Activated naive CD8-positive, alpha-beta T cell treated with anti-CD3 and anti-CD28 coated beads, Interleukin-2, amount 50 U/mL, for 16 hours (primary cell): ENCODE data around the gene SORCS2.

Experiments used
- DNase-seq: peaks from one replicate; pipeline ENCODE4 v3.0.0-alpha.2; 2020; ENCODE audit warnings: low read depth, low spot score

The SORCS2 gene

DNA sequence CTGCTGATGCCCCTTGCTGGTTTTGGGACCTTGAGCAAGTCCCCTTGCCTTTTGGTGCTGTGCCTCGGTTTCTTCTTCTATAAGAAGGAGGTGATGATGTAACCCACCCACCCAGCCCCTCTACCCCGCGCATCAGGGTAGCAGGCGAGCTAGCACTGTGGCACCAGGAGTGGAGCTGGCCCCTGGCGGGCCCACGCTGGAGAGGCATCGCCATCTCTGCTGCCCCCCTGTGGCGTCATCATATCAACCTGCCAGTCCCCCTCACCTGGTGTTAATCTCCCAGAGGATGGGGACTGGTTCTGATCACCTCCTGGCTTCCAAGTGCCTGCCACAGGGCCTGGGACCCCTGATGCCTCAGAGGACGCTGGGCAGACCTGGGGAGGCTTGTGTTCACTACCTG lies 6.3 kb upstream of the SORCS2 start:
- no peak for DNase-seq

DNA sequence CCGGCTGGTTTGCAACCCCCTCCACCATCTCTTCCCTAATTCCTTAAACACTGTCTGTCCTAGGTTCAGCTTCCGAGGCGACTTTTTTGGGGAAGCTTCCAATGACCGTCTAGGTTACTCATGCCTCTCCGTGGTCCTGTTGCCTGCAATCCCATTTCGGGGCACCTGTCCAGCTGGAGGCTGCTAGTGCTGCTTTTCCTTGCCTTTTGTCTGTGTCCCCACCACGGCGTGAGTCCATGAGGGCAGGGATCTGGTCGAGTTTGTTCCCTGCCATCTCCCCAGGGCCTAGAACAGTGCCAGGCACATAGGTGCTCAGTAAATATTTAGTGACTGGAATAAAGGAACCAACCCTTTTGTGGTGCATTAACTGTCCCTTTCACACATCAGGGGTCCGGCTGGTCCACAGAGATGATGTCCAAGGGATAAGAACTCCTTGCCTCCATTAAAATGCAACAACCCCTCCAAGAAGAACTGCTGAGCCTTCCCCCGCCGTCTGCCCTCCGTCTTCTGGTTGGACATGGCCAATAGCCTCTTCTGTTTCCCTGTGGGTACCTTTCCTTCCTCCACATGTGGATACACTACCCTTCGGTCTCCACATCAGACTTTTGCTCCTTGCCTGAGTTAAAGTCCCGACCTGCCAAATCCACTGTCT lies 5.7 kb upstream of the SORCS2 start:
- no peak for DNase-seq

DNA sequence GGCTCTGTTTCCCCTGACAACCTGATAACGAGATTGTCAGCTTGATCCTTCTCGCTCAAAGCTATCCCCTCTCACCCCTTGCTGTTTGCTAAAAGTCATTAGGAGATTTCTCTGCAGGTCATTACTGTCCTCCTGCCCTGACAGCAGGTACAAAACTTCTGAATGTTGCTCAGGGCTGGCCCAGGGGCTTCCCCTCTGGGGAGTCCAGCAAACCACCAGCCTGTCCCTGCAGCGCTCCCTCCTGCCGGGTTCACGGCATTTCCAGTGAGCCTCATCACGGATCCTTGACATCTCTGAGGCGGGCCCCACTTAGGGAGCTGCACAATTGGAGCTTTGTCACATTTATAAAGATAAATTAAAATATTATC lies 5.2 kb upstream of the SORCS2 start:
- no peak for DNase-seq

DNA sequence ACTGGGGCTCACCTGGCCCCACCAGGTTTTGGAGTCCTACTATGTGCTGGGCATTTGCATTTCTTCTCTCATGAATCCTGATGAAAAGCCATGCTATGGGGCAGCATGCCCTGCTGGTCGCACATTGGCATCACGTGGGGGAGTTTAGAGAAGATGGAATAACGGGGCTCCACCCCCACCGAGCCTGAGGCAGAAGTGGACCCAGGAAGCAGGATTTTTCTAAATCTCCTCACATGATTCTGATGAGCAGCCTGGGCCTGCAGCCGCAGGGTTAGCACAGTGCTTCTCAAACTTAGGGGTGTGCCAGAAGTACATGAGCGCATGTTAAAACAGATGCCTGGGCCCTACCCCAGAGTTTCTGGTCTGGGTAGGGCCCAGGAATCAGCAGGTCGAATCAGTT lies 4.6 kb upstream of the SORCS2 start:
- DNase-seq, result no peak

DNA sequence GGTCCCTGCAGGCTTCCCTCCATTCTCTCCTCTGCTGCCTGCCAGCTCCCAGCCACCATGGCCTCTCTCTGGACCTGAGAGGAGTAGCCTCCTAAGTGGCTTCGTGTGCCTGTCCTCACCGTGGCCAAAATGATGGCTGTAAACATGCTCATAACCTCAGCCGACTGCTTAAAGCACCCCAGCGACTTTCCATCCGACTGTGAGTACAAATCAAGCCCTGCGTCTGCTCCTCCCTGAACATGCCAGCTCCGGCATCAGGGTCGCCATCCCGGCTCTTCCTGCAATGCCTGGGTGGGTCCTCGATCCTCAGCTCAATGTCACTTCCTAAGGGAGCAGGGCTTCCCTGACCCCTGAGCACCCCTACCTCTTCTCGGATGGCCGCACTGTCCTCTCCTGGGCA lies 3.3 kb upstream of the SORCS2 start:
- DNase-seq, result no peak

DNA sequence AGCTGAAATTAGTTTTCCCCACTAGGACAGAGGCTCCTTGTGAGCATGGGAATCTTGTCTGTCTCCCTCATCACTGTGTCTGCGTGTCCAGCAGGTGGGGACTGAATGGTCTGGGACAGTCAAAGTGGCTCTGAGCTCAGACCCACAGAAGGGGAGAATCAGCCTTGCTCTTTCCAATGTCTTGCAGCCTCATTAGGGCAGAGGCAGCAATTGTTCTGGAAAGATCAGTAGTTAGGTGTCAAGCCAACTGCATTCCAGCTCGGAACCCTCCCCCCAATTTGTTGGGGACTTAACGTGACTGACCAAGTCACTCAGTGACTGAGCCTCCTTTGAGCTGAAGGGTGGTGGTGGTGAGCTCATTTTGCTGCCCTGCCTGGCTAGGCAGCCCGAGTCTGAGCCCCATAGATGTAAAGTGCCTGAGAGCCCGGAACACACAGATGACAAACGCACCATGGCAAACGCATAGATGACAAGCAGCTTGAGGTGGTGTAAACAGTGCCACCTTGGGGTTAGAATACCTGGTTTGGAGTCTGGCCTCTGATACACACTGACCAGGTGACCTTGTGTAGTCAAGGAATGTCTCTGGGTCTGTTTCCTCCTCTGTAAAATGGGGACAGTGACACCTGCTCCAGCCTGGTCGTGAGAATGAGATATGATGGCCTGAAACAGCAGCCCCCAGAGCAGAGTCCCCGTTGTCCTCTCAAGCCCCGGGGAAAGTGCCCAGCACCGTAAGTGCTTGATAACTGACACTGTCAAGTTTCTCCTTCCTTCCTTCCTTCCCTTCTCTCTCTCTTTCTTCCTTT lies 2.7 kb upstream of the SORCS2 start:
- DNase-seq, result no peak

DNA sequence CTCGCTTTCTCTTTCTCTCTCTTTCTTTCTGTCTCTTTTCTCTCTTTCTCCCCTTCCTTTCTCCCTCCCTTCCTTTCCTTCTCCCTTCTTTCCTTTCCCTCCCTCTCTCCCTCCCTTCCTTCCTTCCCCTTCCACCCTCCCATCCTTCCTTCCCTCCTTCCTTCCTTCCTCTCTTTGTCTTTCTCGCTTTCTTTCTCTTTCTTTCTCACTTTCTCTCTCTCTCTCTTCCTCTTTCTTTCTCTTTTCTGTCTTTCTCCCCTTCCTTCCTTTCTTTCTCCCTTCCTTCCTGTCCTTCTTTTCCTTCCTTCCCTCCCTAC lies 2.1 kb upstream of the SORCS2 start:
- DNase-seq, result no peak

DNA sequence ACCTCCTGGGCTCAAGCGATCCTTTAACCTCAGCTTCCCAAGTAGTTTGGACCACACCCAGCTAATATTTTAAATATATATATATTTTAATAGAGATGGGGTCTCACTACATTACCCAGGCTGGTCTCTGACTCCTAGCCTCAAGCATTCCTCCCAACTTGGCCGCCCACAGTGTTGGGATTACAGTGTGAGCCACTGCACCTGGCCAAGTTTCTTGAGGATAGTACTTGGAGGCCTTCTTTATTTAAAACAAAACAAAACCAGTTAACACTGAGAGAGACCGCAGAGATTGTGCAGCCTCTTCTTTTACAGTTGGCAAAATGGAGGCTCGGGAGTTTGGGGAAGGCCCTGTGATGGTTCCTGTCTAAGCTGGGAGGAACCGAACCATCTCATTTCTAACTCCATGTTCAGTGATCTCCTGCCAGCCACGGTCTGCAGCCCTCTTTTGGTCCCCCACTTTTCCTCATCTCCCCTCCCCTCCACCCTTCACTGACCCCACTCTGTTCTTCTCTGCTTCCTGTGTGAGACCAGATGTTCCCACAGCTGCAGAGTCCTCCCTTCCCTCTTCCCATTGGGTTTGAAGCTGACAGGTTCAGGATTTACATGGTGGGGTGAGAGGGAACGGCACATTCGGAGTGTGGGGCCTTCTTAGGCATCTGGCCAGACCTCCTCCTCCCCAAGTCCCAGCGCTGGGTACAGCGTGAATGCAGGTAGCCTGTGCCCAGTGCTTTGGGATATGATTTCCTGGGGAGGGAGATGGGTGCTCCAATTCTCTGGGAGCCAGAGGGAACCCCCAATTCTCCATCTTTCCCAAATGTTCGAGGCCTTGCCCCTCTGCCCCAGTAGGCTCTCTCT lies 1.4 kb upstream of the SORCS2 start:
- DNase-seq, result no peak

DNA sequence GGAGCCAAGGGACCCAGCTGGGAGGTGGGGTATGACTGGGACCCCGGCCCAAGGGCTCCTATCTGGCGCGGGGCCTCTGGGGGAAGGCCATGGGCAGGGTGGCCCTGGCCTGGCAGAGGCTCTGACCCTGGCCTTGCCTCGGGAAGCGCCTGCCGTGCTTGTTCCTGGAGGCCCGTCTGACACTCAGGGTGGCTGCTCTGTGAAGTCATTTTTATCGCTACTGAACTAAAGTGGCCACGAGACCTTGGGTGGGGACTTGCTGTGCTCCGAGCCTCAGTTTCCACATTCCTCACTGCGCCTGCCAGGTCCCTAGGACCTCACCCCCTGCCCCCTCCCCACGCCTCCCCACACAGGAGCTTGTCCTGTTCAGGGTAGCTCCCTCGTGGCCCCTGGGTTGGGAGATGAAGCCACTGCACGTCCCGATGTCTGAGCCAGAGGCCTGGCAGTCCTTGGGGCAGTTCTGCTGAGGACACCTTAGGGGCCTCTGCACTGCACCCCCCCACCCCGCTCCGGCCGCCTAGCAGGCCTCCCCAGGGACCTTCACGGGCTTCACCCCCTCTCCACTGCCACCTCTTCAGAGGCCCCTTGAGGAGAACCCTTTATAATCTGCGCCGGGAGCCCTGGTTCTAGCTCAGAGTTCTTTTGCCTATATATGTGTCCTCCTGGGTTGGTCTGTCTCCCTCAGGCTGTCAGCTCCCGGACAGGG lies 639 bp upstream of the SORCS2 start:
- no peak for DNase-seq

DNA sequence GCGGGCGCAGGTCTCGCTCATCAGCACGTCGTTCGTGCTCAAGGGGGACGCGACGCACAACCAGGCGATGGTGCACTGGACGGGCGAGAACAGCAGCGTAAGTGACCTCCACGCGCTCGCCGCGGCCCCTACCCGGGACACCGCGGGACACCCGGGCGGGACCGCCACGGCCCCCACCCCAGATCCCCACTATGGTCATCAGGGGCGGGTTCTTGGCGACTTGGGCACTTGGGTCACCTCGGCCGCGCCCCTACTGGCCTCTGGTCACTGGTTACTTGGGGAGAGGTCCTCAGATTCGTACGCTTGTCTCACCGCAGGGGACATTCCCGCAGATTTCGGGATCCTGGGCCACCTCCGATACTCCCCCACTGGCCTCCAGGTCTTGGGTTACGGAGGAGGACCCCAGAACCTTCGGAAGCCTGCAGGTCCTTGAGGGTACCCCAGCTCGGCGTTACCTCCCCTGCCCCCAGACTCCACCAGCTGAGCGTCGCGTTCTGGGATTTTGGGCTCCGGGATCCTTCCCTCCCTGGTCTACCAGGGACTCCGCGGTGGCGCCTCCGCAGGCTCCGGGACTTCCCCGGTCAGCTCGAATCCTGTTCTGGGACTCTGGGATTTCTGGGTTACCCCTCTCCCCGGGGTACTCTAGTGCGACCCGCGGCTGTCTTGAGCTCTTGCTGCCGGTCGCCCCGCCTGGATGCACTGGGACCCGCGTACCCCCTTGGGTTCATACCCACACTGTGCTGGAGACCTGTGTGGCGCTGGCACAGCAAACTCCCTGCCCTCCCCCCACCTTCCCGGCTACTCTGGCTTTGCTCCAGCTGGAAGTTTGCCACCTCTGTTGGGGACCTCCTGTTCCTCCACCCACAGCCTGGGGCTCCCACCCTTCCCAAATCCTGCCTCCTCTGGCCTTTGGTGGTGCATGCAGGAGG lies 956 bp downstream of the SORCS2 start:
- DNase-seq, result no peak

DNA sequence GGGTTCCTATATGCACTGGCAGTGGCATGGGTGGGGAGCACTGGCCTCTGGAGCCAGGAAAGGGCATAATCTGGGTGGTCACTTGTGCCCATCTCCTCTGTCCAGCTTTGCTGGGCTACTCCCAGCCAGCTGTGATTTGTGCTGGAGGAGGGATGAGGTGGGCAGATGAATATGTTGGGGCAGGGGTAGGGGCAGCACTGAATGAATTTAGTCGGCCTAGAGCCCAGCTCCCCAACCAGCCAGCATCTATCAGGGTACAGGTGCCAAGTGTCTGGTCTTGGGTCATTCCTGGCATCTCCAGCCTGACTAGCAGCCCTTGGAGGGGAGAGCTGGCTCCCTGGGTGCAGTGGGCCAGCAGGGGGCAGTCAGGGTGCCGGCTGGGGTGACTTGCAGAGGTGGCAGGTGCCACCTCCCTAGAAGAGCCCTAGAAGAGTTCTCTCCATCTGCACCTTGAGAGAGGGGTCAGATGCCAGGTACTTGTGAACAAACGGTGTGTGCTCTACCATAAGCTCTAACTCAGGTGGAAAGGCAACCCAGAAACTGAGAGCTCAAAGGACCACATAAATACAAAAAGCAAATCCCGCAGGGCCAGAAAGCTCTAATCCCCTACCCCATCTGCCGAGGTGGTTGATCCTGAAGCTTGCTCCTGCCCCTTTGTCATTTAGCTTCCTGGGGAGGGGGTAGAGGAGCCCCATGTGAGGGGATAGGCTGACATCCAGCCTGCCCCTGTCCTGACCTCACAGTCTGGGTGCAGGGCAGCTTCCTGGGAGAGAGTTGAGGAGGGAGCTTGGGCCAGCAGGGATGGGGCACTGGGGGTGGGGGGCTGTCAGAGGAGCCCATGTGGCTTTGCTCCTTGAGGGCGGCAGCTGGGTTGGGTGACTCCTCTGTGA lies 2.2 kb downstream of the SORCS2 start:
- no peak for DNase-seq

DNA sequence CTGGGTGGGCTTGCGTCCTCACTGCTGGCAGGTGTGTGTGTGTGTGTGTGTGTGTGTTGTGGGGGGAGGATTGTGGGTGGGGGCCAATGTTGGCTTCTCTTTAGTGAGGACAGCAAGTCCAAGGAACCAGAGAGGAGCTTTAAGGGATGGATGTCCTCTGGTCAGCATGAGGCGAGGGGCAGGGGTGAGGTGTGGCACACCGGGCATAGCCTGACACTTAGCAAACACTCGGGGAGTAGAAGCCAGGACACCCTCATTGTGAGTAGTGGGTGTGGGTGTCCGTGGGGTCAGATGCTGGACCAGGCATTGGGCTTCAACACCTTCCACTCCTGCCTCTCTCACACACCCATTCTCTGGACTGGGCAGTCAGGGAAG lies 2.8 kb downstream of the SORCS2 start:
- no peak for DNase-seq

DNA sequence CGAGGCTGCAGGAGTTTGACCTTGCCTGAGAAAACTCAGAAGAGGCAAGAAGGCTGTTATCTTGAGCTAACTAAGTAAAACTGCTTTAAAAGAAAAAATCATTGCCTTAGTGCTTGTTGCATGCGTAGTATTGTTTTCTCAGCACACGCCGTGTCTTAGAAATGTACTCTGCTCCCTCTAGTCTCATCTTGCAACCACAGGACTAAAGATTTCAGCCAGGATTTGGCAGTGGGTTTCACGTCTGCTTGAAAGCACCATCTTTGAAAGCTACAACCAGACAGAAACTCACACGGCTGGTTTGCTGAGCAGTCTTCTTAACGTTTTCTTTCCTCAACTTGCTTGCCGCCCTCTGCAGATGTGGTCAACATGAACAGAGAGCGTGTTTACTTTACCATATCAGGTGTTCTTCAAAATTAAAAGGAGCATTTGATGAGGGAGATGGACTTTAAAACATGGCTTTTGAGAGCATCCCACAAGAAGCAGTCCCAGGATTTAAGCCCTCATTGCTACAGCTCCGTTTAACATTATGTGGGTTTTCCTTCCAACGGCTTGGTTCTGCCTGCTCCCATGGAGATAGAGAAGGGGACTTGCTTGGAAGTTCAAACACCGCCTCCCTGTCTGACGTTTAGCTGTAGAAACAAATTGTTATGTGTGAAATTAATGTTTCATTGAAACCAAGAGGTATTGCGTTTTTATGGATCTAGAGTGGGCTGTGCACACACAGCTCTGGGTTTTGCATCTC lies 3.4 kb downstream of the SORCS2 start:
- no peak for DNase-seq

DNA sequence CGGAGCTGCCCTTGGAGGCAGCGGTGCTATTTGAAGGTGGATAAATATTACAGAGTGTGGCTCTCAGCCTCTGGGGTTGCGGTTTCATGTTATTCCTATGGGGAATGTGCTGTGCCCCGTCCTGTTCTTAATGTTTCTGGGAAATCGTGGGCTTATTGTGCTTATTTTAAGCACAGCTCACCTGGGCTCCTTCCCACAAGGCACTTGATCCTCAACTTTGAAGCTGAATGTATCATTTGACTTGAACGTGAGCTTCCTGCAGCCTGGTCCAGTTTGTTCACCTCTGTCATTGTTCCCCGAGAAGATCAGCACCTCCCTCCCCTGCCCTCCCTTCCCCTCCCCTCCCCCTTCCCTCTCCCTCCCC lies 3.9 kb downstream of the SORCS2 start:
- no peak for DNase-seq

DNA sequence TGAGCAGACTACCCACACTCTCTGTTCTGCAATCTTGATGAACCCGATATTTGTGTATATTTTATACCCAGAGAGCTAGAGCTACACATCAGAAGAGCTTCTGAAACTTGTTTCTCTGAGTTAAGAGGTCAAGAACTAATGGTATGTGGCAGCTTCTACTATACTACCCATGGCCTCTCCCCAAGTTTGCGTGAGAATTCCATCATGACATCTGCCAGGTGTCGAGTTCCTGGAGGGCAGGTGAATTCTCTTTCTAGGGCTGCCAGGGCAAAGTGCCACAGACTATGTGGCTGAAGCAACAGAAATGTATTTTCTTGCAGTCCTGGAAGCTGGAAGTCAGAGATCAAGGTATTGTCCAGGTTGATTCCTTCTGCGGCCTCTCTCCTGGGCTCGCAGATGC lies 4.4 kb downstream of the SORCS2 start:
- DNase-seq, result no peak

DNA sequence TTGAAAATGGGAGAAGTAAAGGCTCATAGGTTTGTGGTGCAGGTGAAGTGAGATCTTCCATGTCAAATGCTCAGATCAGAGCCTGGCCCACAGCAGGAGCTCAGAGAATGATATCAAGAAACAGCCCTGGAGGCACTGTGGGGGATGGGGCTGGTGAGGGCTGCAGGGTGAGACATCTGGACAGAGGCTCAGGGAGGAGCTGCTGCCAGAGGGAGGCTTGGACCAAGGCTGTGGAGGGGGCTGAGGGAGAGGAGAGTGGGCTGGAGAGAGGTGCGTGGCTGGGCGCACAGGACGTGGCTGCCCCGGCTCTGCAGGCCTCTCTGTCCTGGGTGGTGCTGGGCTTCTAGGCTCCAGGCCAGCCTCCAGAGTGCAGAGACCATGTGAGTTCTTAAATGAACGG lies 5.6 kb downstream of the SORCS2 start:
- DNase-seq, result no peak

DNA sequence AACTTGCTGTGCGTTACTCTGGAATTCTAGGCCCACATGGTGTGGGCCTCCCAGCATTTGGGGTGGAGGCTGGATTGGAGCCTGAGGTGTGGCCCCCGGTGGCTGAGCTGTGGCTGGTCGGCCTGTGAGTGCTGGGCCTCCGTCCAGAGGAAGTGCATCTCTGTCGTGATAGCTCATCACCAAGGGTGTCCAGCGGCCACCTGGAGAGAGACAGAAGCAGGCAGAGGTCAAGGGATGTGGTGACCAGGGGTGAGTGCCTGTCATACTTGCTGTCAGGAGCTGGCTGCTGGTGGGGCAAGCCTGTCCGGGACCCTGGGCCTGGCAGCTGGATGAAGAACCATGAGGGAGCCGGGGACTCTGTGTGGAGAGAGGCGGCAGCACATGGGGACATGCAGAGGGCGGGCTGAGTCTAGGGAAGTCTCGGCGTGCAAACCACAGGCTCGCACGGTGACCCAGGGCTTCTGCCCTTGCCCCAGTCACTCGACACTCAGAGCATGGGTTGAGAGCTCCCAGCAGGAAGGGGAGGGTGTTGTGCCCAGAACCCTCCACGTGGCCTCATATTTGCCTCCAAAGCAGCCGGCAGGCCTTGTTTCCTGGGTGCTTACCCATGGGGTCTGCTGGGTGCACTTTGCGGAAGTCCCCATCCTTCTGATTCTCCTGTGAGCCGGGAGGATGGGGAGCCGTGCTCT lies 6.2 kb downstream of the SORCS2 start:
- no peak for DNase-seq

DNA sequence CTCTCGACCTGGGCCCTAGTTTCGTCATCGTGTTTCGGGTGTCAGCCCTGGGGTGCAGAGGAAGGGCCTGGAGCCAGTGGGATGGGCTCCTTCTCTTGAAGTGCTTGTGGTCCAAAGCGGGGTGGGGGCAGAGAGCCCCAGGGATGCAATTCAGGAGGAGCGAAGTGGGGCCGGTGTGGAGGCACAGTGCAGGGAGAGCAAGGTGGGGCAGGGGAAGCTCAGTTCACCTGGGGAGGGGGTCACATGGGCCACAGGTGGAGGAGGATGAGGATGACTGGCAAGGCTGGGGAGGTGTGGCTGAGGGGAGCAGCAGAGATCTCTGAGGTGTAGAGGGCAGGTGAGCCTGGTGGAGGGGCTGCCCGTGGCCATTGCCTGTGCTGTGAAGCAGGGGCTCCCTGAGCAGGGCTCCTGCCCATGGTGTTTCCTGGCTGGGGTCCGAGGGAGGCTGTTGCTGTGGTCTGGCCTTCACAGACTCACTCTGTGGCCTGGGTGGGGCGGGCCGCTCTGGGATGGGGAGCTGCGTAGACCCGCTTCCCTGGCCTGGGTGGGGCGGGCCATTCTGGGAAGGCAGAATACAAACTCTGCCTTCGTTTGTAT lies 6.9 kb downstream of the SORCS2 start:
- DNase-seq, result no peak
